Measurements from ENCODE around the gene CADPS.

Gene CADPS

DNA sequence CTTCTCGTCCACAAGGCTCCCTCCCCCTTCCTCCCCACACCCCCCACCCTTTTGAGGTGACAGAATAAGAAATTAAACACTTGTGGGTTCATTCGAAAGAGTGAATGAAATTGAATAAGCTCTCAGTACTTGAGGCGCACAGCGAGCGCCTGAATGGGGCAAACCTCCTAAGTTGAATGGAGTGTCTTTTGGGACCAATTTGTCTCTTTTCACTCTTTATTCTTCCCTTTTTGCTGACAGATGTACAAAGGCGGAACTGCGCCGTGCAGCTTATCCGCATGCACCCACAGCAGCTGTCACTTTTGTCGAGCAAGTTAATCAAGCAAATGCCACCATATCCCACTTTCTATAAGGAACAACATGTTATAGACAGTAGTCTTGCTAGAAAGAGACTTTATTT is 454.0 kb downstream of the CADPS start:
- no peak for DNase-seq (ENCODE audit: low spot score)

DNA sequence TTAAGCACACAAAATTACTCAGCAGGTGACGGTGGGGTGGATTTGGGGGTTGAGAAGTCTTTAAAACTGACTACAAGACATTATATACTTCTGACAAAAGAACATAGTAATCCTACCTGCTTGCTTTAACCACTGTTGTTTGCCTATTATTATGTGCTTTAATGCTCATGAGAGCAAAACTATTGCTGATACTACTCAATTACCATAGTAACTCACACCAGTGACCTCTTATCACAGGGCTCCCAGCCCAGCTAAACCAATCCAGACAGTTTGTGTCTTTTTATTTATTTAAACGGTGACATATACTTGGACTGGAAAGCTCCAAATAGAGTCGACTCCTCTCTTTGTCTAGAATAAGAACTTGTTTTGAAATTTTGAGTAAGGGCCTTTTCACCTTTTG is 459.1 kb downstream of the CADPS start:
- no peak for DNase-seq (ENCODE audit: low spot score)

DNA sequence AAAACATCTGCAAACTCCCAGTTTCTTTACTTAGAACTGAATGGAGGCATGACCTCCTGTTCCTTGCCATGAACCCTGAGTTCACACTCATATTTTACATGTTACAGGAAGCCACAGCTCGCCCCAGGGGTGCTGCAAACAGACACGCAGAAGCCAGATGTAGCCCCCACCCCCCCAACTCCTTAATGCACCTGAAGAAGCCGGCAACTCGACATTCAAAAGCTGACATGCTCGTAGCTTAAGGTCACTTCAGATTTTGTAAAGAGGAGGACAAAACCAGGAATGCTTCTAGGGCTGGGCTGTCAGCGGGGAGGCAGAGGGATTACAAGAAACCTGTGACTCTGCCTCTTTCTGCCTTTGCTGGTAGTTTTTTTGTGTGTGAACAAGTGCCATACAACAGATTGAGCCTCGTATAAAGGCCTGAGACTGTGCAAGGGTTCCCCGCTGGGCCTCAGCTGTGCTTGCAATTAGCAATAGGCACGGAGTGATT is 459.9 kb downstream of the CADPS start:
- DNase-seq (ENCODE audit: low spot score) = no peak

DNA sequence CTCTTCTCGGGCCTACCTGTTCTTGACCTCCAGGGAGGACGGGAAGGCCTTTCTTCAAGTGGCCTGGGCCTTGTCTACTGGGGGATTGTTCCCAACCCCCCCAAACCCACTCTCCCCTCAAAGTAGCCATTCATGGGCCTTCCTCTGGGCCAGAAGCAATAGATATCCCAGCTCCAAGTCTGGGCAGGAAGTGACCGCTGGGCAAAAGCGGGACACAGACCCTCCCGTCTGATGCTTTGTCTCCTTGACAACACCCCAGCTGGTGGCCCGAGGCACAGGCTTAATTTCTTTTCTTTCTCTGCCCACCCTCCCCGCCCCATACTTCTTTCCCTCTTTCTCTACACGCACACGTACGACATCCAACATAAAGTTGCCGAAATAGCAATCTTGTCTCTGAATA is 460.4 kb downstream of the CADPS start:
- no peak for DNase-seq (ENCODE audit: low spot score)

DNA sequence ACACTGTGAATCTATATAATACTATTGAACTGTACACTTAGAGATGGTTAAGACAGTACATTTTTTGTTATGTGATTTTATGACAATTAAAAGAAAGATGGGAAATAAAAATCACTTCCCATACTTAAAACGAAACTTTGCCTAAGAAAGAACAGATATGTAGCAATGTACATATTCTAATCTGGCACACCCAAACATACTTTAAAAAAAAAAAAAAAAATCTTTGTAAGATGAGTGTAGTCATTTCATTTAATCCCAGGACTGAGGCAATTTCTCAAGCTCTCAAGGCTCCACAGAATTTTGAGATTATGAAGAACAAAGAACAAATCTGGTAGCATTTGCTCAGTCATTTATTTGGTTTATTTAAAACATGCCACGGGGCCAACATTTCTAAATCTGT is 461.5 kb downstream of the CADPS start:
- DNase-seq (ENCODE audit: low spot score) = no peak

DNA sequence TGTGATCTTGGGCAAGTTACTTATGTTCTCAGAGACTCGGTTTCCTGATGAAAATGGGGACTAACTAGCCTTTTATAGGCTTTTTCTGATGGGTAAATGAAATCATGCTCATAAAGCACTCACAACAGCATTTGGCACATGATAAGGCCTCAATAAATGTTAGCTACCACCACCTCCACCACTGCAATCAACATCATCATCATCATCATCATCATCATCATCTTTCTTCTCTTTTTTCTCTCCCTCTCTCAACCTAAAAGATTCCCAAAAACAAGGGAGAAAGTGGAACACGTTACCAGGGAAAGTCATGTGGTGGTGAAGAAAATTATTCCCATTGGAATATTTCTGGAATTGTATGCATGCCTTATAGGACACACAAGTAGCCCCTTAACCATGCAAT is 468.3 kb downstream of the CADPS start:
- no peak for DNase-seq (ENCODE audit: low spot score)

DNA sequence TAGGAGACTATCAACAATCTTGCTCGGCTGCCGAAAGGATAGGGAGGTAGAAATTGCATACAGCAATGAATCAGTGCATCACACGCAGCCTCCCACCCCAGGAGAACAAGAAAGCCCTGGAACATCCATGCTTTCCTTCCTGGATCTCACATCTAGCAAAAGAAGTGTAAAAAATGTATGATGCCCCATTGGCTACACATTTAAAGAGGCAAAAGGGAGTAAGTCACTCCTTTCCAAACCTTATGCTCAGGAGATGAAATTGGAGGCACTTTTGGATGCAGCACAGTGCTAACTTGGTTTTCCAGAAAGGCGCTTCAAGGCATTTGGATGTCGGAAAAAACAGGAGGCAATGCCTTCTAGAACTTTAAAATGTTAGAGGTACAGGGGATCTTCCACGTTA is 469.6 kb downstream of the CADPS start:
- DNase-seq (ENCODE audit: low spot score) = no peak

DNA sequence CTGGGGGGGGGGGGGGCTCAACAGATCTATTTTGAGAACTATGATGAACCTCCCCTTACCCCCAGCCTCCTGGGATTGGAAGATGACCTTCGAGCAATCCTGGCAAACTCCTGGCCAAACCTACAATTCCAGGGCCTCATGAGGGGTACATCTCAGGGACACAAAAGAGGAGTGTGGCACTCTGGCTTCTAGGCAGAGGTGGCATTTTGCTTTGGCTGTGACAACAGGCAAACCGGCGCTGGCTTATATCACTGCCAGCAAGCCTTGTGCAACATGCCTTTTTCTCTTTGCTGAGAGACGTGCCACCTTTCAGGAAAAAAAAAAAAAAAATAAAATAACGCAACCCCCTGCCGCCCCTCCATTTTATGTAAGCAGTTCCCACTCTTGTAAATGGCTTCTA is 470.1 kb downstream of the CADPS start:
- no peak for DNase-seq (ENCODE audit: low spot score)

DNA sequence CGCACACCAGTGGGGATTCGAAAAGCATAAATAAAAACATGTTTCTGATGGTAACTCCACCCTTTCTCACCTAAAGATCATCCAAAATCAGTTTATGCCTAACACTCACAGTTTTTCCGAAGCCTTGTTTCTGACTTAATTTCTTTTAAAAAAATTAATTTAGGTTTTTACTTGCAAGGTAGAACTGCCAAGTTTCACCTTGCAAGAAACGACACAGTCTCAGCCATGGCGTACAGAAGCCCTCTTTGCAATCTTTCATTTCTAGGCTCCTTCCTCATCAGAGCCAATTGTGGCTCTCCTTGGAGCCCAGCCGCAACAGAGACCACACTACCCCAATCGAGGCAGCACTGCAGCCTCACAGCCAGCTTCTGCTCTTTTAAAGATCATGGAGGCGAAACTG is 470.9 kb downstream of the CADPS start:
- no peak for DNase-seq (ENCODE audit: low spot score)

DNA sequence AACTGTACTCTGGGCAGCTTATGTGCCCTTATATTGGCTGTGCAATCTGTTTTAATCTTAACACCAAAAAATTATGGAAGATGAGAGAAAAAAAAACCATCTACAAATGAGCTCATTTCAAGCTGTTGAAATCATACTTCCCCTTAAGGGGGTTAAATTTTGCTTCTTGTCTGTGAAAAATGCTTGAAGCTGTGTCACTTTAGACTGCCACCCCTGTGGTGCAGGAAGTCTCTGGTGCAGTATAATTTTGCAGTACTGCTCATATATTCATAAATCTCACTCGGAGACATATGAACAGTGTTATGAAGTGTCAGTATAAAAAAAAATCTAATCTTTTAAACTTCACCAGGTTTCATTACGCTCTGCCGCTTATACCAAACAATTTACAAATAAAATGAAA is 471.5 kb downstream of the CADPS start:
- DNase-seq (ENCODE audit: low spot score) = no peak

DNA sequence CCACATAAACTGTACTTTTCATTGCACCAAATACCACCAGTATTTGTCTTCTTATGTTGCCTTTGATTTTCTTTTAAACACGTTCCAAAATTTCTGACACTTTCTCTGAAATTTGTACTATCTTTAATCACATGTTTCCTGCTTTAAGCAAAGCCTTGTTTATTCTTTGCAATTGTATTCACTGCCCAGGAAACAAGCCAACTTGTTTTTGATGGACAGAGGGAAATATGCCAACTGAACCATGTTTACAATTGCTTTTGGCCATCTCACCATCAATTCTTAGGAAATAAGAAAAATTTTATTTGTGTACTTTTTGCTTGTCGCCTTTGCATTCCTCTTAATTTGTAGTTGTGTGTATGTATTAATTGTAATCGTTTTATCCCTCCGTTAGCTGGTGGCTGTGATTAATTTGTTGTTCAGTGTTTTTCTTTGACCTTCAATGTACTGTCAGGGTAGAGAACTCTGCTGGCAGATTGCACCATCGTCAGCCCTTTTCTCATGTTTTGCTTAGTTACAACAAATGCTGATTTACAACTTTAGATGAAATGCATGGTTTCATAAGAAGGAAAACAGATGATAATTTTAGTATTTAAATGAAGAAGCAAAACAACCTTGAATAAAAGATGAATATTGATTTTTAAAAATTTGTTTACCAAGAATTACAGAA is 482.5 kb downstream of the CADPS start:
- no peak for DNase-seq (ENCODE audit: low spot score)

DNA sequence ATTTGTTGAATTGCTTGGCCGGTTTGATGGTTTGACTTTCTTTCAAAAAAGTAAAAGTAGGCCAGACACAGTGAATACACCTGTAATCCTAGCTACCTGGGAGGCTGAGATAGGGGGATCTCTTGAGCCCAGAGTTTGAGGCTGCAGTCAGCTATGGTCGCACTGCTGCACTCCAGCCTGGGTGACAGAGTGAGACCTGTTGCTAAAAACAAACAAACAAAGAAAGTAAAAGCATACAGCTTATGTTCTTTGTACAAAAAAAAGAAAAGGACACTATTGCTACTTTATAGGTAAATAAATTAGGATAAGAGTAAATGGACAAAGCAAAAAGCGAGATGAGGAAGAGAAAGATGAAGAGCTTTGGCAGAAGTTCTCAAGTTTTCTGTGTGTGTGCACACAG is 488.0 kb downstream of the CADPS start:
- DNase-seq (ENCODE audit: low spot score) = no peak

DNA sequence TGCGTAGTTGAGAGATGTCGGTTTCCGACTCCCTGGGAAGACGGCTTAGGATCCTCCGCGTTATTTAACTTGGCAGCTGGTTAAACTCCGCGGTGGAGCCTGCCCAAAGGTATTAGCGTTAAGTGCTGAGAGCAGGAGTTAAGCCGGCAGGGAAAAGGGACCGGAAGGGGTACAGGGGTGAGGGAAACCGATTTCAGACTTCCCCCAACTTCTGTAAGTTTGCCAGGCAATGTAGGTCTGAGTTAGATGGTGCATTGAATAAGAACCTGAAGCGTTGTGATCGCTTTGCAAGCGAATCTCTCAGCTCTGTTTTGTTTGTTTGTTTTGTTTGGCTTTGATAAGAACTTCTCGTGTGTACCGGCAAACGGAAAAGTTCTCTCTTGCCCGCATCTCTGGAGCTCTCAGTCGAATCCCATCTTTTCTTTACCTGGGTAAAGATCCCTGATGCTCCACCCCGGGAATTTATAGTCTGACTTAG is 495.9 kb downstream of the CADPS start:
- DNase-seq (ENCODE audit: low spot score) = no peak

DNA sequence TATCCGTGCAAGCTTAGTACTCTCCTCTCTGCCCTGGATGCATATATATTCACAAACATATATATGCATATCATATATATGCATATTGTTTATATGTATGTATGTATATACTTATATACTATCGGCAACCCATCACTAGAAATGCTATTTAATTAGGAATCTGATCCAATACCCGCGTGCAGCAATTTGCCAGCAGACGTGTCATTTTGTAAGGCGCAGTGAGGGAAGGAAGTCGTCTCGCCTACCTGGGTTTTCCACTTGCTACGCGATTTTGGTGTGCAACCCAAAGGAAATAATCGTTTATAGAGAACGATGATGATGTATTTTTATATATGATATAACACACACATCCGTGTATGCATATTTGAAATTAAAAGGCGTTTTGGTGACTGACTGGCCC is 496.3 kb downstream of the CADPS start:
- DNase-seq (ENCODE audit: low spot score) = no peak

DNA sequence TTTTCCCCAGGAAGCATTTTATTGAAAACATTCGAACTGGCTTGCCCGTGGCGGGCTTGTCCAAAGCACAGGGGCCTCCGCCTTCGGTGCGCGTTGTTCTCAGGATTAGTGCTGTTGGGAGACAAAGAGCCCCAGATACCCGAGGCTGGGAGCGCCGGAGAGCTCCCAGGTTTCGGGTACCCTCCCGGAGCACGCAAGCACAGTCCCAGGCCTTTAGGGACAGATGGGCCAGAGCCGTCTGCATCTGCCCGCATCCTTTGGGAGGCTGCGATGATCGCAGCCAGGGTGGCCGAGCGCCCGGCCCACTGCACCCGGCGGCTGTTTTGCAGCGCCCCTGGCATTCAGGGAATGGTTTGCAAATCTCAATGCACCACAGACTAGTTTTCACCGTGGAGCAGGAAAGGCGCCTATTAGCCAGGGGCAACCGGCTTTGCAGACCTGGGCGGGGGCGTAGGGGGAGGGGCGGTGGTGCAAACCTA is 496.9 kb downstream of the CADPS start:
- DNase-seq (ENCODE audit: low spot score) = no peak

DNA sequence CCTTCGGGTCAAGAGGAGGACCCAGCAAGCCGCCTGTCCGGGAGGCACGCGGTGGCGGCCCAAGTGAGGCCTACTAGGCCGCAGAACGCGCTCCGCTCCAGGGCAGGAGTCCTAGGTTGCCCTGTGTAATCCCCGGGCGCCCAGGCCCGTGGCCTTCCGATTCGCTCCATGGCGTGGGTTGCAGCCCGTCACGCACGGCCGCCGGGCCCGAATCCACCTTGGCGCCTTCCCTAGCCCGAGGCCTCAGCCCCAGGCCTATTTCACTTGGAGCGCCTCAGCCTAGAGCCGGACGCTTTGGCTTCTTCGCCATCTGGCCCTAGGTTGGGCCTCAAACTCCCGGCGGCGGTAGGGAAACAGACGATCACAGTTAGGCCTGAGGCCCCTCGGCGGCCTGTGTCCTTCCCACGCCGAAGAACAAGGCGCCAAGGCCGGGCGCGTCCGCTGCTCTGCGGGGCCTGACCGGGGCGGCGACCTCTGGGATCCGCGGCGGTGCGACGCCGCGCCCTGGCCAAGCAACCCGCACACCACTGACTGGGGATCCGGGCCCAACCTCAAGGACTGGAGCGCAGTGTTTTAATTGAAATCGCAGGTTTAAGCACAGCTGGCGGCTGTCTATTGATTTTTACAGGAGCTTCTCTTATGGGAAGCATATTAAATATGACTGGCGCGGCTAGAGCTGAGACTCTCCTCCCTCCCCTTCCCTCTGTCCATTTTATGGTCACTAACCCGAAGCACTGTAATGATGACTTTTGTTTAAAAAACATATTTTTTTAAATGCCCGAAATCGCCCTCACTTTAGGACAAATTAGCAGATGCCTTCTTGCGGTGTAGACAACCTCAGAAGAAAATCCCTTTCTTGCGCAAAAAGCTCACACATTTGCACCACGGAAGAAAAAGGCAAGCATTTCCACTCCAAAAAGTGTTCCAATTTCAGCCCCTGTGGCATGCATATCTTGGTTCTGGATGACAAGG is 498.0 kb downstream of the CADPS start:
- DNase-seq (ENCODE audit: low spot score) = no peak

DNA sequence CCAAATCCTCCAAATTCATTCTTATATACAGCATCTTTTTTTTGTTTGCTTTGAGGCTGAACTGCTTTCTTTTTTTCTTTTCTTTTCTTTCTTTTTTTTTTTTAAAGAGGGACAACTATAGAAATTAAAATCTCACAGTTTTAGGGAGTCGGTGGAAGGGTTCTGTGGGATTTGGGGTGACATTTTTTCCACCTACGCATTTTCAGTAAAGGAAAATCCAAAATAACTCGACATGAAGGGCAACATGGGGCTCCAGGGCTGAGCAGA is 498.8 kb downstream of the CADPS start:
- no peak for DNase-seq (ENCODE audit: low spot score)

DNA sequence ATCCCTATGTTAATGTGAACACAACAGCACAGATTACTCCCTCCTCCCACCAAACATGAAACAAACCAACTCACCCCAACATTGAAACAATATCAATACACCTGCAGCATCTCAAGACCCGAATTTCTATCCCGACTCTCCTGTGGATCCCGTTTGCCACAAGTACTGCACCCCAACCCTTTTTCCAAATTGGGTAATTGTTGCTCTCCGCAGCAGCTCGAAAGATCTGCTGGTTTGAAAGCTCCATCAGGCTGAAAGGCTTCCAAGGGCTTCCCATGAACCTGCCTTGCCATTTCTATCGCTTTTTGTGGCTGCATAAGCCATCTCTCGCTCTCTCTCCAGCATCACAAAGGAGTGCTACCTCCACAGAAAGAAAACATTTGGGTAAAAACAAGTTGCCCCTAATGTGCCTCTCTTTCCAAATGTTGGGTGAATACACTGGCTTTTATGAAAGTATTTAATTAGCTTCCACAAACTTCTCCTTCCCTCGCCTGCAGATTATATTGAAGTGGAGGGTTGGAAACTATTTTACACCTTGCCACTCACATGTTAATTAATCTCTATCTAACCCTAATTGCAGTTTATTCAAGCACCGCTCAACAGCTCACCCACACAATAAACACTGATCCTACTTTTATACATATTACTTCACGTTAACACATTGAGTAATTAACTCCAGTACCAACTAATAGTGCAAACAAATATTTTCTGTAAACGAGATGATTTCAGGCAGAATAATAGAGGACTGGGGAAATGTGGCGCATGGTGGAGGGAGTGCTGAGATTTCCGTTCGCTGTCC is 499.4 kb downstream of the CADPS start:
- DNase-seq (ENCODE audit: low spot score) = no peak

DNA sequence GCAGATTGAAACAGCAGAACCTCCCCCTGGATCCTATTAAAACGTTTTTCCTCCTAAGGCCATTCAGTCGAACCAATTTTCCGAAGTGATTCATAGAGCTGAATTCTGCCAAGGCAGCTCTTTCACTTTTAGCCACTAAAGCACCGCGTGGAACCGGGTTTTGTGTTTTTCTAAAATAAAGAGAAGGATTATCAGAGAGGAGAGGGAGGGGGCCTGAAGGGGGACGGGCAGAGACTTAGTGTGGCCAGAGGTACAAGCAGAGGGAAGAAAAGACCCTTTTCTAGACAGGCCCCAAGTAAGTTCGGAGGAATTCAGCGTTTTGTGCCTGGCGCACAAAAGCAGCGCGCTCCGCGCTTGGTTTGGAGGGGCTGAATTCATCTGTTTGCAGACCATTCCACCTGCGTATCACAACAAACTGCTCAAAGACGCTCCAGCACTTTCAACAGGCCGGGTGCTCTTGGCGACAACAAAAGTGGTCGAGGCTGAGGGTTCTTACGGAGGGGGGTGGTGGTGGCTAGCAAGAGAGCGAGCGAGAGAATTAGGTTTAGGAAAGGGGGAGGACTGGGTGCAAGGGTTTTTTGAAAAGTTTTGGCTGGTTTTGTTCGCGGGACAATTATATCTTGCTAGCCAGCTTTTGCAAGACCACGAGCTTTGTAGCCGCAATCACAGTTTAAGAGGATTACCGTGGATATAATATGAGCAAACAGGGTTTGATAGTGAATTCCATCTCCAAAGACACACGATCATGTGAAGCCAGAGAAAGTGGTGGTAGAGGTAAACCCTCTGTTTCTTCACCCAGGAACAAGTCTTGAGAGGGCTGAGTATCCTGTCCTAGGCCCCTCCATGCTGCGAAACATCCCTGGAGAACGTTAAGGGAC is 500.6 kb downstream of the CADPS start:
- no peak for DNase-seq (ENCODE audit: low spot score)

DNA sequence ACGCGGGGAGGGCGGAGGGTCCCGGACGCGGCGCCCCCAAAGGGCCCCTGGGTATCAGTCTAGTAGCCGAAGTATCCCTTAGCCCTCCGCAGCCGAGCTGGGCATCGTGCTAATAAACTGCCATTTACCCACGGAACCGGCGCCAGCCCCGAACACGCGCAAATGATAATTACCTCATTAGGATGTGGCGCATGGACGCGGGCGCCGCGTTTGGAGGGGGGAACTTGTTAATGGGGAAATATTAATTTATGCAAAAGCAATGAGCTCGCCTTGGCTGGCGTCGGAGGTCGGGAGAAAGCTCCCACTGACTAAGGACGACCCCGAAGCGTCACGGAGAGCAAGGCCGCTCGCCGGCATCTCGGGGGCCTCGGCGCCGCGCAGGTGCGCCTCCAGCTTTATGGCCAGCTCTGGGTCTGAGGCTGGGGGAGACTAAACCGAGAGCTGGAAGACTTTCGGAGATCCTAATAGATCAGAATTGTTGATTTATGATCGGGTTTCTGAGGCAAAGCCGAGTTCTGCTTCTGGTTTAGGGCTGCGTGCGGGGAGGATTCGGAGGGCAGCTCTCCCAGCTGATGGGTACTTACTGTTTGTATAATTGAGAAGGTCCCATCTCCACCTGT is 501.4 kb downstream of the CADPS start:
- no peak for DNase-seq (ENCODE audit: low spot score)

DNA sequence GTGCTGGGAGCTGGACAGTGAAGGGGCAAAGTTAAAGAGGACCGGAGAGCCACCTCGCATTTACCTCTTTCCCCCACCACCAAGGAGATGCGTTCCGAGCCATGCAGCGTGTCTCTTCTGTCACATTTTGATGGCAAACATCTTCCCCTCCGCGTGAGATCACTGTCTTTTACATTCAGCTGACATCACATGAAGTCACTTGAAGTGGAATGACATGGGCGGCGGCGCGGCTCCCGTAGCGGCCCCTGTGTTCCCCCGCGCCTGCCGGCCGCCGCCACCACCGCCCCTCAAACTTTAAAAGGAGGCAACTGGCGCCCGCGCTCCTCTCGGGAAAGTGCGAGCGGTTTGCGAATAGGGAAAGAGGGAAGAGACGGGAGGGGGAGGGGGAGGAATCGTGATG is 502.0 kb downstream of the CADPS start, which contains the start of gene FEZF2:
FEZF2 (minus strand) TSS at position 336 of the 400 bp plus-strand sequence. CDS start 682 bp downstream, outside the sequence.
- DNase-seq (ENCODE audit: low spot score) = no peak
